T-helper 1 cell treated with Interleukin-12 subunit alpha and Interleukin-12 subunit beta and Interleukin-4 antibody, amounts not matched to agents 30 μg/mL and 1 μg/mL, for 36 hours (primary cell): ENCODE measurements around the gene RXRA.

Experiments
- H3K27ac Mint-ChIP-seq: one replicate; pipeline ENCODE4 v1.8.0; 2021; ENCODE audit warnings: mild to moderate bottlenecking, mixed read lengths
- H3K27me3 Mint-ChIP-seq: one replicate; pipeline ENCODE4 v1.8.0; 2021; ENCODE audit warnings: low read depth, mixed read lengths
- H3K36me3 Mint-ChIP-seq: one replicate; pipeline ENCODE4 v1.8.0; 2021; ENCODE audit warnings: low read depth, mixed read lengths
- H3K4me1 Mint-ChIP-seq: one replicate; pipeline ENCODE4 v1.8.0; 2021; ENCODE audit warnings: low read depth, mixed read lengths
- H3K4me3 Mint-ChIP-seq: one replicate; pipeline ENCODE4 v1.8.0; 2021; ENCODE audit warnings: mild to moderate bottlenecking, moderate library complexity, mixed read lengths
- H3K9me3 Mint-ChIP-seq: one replicate; pipeline ENCODE4 v1.8.0; 2021; ENCODE audit warnings: mixed read lengths

Gene RXRA

DNA sequence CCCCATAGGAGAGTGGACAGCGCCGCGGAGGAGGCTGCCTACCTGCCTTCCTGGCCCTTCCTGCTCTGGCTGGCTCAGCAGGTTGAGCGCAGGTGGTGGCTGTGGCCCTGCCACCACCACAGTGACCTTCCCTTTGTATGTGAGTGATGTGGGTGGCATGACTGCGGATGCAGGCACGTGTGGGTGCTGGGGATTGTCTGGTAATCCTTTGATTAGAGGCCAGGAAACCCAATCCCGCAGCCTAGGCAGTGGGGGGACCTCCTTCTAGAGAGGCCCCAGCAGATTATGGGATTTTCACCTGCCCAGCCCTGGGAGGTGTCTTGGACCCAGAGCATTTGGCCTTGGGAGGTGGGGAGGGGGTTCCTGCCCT, 16.5 kb downstream of the RXRA start:
- Mint-ChIP-seq H3K4me3 (no peak overlapping the region), H3K27me3 (no peaks in the 10 kb centered on the region), H3K36me3 (no peaks in the 10 kb centered on the region), H3K4me1 (peaks cover 2% of the 10 kb centered on the region), H3K9me3 (no peaks in the 10 kb centered on the region), H3K27ac (no peak overlapping the region)

DNA sequence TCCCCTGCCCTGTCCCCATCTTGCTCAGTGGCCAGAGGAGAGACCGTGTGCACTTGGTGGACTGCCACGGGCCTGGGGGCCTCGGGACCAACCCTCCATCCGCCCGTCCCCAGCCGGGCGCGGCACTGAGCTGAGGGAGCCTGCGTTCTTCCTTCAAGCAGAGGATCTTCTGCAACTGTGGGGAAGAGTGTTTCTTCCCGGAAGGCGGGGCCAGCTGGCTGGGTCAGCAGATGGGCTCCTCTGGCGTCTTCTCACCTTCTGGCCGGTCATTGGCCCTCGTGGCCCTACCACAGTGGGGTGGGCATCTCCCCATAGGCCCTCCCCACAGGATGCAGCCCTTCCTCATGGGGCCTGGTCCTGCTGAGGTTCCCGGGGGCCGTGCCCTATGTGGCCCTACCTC, 17.4 kb downstream of the RXRA start:
- H3K36me3 Mint-ChIP-seq: no peaks in the 10 kb centered on the region
- H3K27me3 Mint-ChIP-seq: no peaks in the 10 kb centered on the region
- H3K9me3 Mint-ChIP-seq: no peaks in the 10 kb centered on the region
- no peak overlapping the region for H3K27ac Mint-ChIP-seq
- peaks cover 2% of the 10 kb centered on the region for H3K4me1 Mint-ChIP-seq
- H3K4me3 Mint-ChIP-seq: no peak overlapping the region

GRCh38 chr9:134344068-134344799, 18.0 kb downstream of the RXRA start:
- no peaks in the 10 kb centered on the region for H3K27me3 Mint-ChIP-seq
- no peak overlapping the region for H3K27ac Mint-ChIP-seq
- no peaks in the 10 kb centered on the region for H3K9me3 Mint-ChIP-seq
- H3K4me1 Mint-ChIP-seq: peaks cover 2% of the 10 kb centered on the region
- no peaks in the 10 kb centered on the region for H3K36me3 Mint-ChIP-seq
- no peak overlapping the region for H3K4me3 Mint-ChIP-seq

DNA sequence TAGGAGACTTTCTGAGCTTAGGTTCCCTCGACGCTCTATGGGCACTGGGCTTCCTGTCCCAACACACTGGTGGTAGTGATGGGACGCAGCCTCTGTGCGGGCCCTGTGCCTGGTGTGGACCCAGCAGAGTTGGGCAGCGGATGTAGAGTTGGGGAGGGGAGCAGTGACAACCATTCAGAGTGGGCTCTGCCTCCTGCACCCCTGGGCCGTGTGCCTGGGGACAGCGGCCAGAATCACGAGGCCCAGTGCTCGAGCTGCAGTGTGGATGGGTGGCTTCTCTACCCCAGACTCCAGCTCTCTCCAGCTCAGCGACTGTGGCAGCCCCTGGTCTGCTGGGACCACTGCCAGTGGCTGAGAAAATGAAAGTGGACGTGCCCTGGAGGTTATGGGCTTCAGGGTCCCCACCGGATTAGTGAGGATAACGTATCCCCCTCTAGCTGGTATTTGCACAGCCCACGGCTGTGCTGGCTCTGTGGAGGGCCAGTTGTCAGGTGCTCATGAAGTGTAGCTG, 18.6 kb downstream of the RXRA start:
- Mint-ChIP-seq H3K36me3 (no peaks in the 10 kb centered on the region), H3K27me3 (no peaks in the 10 kb centered on the region), H3K4me3 (no peak overlapping the region), H3K27ac (no peak overlapping the region), H3K9me3 (no peaks in the 10 kb centered on the region), H3K4me1 (peaks cover 2% of the 10 kb centered on the region)

- Mint-ChIP-seq H3K27ac (no peak overlapping the region), H3K27me3 (no peaks in the 10 kb centered on the region), H3K36me3 (no peaks in the 10 kb centered on the region), H3K4me1 (peaks cover 2% of the 10 kb centered on the region), H3K4me3 (no peak overlapping the region), H3K9me3 (no peaks in the 10 kb centered on the region)
Measured at GRCh38 chr9:134345737-134346136, 19.5 kb downstream of the RXRA start.

DNA sequence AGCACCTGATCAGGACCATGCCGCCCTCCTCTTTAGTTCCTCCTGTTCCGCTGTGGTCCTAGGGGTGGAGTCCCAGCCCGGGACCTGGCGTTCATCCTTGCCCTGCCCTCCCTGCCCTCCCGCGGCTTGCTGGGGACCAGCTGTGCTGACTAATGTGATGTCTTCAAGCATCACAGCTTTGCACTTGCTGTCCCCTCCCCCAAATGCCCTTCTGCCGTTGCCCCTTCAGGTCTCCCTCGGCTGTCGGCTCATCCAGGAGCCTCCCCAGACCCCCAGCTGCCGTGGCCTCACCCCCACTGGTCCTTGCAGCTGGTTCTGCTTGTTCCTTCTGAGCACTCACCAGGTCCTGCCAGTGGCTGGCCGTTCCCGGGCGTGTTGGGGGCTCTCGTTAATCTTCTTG, 19.9 kb downstream of the RXRA start:
- Mint-ChIP-seq H3K4me1 (peaks cover 2% of the 10 kb centered on the region), H3K4me3 (no peak overlapping the region), H3K27ac (no peak overlapping the region), H3K27me3 (no peaks in the 10 kb centered on the region), H3K36me3 (no peaks in the 10 kb centered on the region), H3K9me3 (no peaks in the 10 kb centered on the region)

- Mint-ChIP-seq H3K4me3 (no peak overlapping the region), H3K27ac (no peak overlapping the region), H3K36me3 (no peaks in the 10 kb centered on the region), H3K27me3 (no peaks in the 10 kb centered on the region), H3K9me3 (no peaks in the 10 kb centered on the region), H3K4me1 (peaks cover 2% of the 10 kb centered on the region)
Measured at GRCh38 chr9:134346840-134347583, 20.8 kb downstream of the RXRA start.

DNA sequence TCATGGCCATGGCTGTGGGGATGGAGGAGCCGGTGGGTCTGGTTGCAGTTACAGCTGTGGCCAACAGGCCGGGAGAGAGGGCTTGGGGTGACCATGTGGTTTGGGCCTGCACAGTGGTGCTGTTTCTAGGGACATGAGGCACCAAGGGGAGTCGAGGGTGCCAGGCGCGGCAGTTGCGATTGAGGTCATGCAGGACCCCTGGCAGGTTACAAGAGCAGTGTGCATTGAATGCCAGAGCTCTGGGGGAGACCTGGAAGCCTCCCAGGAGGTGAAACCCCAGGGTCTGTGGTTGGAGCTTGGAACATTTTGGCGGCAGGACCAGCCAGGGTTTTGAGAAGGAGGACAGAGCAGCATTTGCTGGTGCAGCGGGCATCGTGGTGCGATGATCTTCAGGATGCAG, 21.7 kb downstream of the RXRA start:
- peaks cover 2% of the 10 kb centered on the region for H3K4me1 Mint-ChIP-seq
- H3K4me3 Mint-ChIP-seq: no peak overlapping the region
- H3K36me3 Mint-ChIP-seq: no peaks in the 10 kb centered on the region
- no peaks in the 10 kb centered on the region for H3K27me3 Mint-ChIP-seq
- H3K9me3 Mint-ChIP-seq: no peaks in the 10 kb centered on the region
- H3K27ac Mint-ChIP-seq: no peak overlapping the region

DNA sequence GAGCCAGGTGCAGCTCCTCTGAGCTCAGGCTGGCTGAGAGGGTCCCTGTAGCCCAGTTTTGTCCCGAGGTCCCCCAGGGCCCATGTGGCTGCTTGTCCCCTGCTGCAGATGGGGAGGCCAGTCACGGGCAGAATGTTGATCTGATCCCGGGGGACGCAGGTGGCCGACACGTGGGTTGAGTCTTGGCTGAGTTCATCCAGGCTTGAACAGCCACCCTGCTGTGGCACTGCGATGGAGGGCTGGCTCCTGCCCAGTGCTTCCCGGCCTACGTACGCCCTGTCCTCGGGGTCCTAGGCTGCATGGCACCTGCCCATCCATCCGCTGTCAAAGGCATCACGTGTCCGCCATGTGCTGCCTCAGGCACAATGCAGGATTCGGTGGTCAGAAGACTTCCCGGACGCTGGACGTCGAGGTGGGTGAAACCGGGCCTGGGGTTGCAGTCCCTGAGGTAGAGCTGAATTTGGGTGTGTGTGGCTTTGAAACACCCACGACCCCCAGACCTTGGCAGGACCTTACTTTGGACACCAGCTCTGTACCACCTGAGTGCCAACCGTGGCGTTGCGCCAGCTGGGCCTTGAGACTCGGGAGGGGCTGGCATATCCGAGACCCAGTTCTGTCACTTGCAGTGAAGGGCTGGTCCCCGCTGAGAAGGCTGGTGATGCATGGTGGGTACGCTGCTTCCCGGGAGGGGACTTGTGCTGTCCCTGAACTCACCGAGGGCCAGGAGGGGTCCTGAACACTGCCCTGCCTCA, 22.3 kb downstream of the RXRA start:
- Mint-ChIP-seq H3K9me3 (no peaks in the 10 kb centered on the region), H3K27me3 (no peaks in the 10 kb centered on the region), H3K4me3 (no peak overlapping the region), H3K27ac (no peak overlapping the region), H3K4me1 (peaks cover 2% of the 10 kb centered on the region), H3K36me3 (no peaks in the 10 kb centered on the region)

DNA sequence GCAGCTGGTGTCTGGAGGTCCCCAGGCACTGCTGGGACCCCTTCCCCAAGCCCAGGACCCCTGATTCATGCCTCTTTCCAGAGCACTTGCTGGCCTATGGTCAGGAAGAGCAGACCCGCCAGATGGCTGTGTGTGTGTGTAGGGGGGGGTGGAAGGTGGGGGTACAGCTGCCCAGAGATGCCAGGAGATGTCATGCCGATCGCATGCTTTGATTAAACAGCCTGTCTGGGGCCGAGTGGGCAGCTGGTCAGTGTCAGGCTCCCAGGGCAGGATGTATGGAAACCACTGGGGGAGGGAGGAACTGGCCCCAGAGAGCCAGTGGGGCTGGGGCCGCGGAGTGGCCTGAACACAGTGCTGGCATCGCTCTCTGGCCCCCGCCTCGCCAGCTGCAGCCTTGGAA, 23.7 kb downstream of the RXRA start:
- H3K4me3 Mint-ChIP-seq: no peak overlapping the region
- no peaks in the 10 kb centered on the region for H3K36me3 Mint-ChIP-seq
- H3K4me1 Mint-ChIP-seq: no peaks in the 10 kb centered on the region
- H3K27me3 Mint-ChIP-seq: no peaks in the 10 kb centered on the region
- no peaks in the 10 kb centered on the region for H3K9me3 Mint-ChIP-seq
- H3K27ac Mint-ChIP-seq: no peak overlapping the region

DNA sequence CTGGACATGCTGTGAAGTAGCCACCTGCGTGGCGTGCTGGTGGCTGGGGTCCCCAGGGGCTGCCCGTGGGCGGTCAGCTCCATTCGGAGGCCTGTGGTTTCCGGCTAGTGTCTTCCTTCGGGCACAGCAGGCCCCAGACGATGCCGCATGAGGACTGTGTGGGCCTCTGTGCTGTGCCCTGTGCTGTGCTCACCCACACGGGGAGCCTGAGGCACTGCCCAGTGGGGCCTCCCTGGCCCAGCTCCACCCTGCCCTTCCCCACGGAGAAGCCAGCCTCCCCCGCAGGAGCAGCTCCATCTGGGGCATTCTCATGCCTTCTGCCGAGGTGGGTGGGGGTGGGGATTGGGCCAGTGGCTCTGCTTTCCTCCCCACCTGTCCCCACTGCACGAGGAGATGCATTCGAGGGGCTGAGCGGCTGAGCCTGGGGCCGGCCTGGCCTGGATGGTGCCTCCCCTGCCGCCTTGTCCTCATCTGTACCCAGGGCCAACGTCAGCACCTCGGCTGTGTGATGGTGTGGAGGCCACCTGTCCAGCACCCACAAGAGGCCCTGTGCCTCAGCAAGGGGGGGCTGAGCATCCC, 24.2 kb downstream of the RXRA start:
- no peaks in the 10 kb centered on the region for H3K4me1 Mint-ChIP-seq
- H3K4me3 Mint-ChIP-seq: no peak overlapping the region
- no peaks in the 10 kb centered on the region for H3K9me3 Mint-ChIP-seq
- no peaks in the 10 kb centered on the region for H3K36me3 Mint-ChIP-seq
- no peak overlapping the region for H3K27ac Mint-ChIP-seq
- H3K27me3 Mint-ChIP-seq: no peaks in the 10 kb centered on the region

GRCh38 chr9:134351606-134352176, 25.4 kb downstream of the RXRA start:
- Mint-ChIP-seq H3K4me1 (no peaks in the 10 kb centered on the region), H3K27me3 (no peaks in the 10 kb centered on the region), H3K27ac (no peak overlapping the region), H3K9me3 (no peaks in the 10 kb centered on the region), H3K36me3 (no peaks in the 10 kb centered on the region), H3K4me3 (no peak overlapping the region)

GRCh38 chr9:134352247-134352933, 26.1 kb downstream of the RXRA start:
- H3K4me1 Mint-ChIP-seq: no peaks in the 10 kb centered on the region
- no peaks in the 10 kb centered on the region for H3K9me3 Mint-ChIP-seq
- H3K27ac Mint-ChIP-seq: no peak overlapping the region
- no peaks in the 10 kb centered on the region for H3K27me3 Mint-ChIP-seq
- H3K36me3 Mint-ChIP-seq: no peaks in the 10 kb centered on the region
- H3K4me3 Mint-ChIP-seq: no peak overlapping the region

- Mint-ChIP-seq H3K27me3 (no peaks in the 10 kb centered on the region), H3K4me1 (no peaks in the 10 kb centered on the region), H3K27ac (no peak overlapping the region), H3K9me3 (no peaks in the 10 kb centered on the region), H3K36me3 (no peaks in the 10 kb centered on the region), H3K4me3 (no peak overlapping the region)
Measured at GRCh38 chr9:134353539-134353938, 27.3 kb downstream of the RXRA start.
